ENCODE data around the gene ASTN2.

DNA sequence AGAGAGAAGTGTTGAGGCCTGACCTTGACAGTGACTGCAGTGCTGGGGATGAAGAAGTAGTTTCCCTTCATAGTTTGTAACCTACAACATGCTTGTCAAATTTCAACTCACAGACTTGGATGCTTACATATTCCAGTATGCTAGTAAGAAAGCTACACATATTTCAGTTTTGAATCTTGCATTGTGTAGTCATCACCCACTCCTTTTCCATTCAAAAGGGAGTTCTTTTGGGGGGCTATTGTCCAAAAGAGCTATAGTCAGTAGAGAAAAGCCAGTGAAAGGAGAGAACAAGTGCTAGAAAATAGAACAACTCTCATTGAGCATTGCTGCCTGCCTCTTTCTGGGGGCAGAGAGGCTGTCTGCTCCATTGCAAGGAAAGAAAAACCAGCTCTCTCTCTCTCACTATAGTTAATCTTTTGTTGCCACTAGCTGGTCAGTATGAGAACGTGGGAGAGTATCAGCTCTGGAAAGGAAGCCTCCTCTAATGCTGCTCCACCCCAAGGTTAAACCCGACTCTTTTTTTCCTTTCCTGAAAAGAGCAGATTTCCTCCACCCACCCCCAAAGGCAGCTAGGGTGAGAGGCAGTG lies 7.3 kb downstream of the ASTN2 start:
- TF ChIP-seq, protein P1, sequence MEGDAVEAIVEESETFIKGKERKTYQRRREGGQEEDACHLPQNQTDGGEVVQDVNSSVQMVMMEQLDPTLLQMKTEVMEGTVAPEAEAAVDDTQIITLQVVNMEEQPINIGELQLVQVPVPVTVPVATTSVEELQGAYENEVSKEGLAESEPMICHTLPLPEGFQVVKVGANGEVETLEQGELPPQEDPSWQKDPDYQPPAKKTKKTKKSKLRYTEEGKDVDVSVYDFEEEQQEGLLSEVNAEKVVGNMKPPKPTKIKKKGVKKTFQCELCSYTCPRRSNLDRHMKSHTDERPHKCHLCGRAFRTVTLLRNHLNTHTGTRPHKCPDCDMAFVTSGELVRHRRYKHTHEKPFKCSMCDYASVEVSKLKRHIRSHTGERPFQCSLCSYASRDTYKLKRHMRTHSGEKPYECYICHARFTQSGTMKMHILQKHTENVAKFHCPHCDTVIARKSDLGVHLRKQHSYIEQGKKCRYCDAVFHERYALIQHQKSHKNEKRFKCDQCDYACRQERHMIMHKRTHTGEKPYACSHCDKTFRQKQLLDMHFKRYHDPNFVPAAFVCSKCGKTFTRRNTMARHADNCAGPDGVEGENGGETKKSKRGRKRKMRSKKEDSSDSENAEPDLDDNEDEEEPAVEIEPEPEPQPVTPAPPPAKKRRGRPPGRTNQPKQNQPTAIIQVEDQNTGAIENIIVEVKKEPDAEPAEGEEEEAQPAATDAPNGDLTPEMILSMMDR (IDR thresholded peaks at IDR 0.05) = no peak
- TF ChIP-seq POLR2A (IDR thresholded peaks at IDR 0.05) = no peak

Measured in right lobe of liver (tissue), 4 donors.